HG03108 (cell line): ENCODE data around the gene SPC24.
"Not testable (repeated sequence)": the region's sequence is repeated elsewhere in the genome, so short reads cannot be mapped to it uniquely, and the experiment has no call there.

Source experiments
- ATAC-seq: cut with Tn5 transposase; IDR thresholded peaks from one replicate; pipeline ENCODE4 v1.9.1; 2021; ENCODE audit warnings: moderate library complexity; ENCODE audit not compliant: unreplicated experiment

SPC24 gene

GRCh38 chr19:11192957-11193939 lies 37.7 kb upstream of the SPC24 start:
- no peak for ATAC-seq

GRCh38 chr19:11191934-11192333 lies 36.4 kb upstream of the SPC24 start:
- ATAC-seq: no peak

DNA sequence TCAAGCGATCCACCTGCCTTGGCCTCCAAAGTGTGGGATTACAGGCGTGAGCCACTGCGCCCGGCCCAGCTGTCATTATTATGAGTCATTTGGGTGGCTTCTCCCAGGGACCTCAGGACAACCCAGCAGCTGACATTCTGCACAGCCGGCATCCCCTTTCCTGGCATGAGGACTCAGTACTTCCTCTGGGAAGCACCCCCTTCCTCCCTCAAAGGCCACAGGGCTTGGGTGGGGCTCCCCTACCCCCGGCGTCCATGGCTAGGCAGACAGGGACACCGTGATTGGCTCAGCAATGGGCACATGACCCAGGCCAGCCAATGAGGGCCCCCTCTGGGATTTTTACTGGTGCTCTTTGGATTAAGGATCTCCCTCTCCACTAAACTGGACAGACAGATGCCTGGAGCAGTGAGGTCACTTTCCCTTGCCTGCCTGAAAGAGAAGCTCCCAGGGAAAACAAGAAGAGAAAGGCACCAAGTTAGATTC lies 35.7 kb upstream of the SPC24 start:
- ATAC-seq: no peak

DNA sequence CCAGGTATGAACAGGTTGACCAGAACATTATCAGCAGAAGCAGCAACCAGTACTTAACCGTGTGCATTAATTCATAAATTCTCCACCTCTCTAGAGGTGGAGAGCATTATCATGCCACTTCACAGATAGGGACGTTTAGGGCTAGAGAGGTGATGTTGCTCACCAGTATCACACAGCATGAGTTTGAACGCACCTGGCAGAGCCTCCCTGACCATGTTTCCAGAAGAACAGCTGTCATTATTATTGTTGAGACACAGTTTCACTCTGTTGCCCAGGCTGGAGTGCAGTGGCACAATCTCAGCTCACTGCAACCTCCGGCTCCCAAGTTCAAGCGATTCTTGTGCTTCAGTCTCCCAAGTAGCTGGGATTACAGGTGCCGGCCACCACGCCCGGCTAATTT lies 34.9 kb upstream of the SPC24 start:
- no peak for ATAC-seq

DNA sequence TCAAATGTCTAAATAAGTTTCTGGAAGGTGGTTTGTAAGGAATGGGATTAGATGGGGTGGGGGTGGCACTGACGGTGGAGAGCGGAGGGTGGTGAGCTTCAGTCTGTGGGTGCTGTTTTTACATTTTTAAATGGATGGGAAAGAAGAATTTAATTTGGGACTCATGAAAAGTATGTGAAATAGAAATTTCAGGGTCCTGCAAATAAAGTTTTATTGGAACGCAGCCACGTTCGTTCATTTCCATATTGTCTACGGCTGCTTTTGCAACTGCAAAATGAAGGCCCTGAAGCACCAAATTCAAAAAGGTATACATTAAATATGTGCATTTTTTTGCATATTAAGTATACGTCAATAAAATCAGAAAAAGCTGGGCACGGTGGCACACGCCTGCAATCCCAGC lies 31.9 kb upstream of the SPC24 start:
- no peak for ATAC-seq

DNA sequence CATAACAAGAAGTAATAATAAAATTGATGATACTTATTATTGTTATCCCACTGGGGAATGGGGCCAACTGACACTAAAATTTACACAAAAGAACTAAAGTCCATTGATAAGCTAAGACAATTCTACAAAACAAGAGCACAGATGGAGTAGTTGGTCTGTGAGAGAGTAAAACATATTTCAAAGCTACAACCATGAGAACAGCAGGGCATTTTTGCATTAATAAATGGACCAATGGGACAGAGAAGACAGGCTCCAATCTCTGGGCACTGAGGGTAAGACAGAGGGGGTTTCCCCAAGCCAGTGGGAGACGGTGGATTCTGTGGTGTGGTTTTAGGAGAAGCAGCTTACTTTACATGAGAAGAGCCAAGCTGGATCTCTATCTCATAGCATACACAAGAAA lies 27.4 kb upstream of the SPC24 start:
- ATAC-seq: no peak

- no peak for ATAC-seq
Observed at GRCh38 chr19:11181488-11181887, 25.9 kb upstream of the SPC24 start.

- ATAC-seq: not testable (repeated sequence)
Observed at GRCh38 chr19:11180975-11181374, 25.4 kb upstream of the SPC24 start.

GRCh38 chr19:11180346-11180745 lies 24.8 kb upstream of the SPC24 start:
- no peak for ATAC-seq

GRCh38 chr19:11179716-11180297 lies 24.2 kb upstream of the SPC24 start:
- no peak for ATAC-seq

DNA sequence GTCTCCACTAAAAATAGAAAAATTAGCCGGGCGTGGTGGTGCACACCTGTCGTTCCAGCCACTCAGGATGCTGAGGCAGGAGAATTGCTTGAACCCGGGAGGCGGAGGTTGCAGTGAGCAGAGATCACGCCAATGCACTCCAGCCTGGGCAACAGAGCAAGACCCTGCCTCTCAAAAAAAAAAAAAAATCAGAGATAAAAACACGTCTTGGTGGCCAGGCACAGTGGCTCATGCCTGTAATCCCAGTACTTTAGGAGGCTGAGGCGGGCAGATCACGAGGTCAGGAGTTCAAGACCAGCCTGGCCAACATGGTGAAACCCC lies 23.5 kb upstream of the SPC24 start:
- ATAC-seq: not testable (repeated sequence)

DNA sequence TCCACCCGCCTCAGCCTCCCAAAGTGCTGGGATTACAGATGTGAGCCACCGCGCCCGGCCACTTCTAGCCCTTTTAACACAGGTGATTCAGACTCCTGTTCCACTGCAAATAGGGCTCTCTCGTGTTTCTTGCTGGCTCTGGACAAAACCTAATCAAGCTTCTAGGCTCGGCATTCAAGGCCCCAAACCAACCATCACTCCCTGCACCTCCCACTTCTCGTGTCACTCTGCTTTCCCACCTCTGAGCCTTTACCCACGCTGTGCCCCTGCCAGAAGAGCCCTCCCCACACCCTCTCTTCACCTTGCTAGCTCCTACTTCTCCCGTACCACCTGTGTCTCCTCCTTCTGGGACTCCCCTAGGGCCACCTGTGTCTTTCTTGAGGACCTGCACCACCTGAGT lies 22.0 kb upstream of the SPC24 start:
- ATAC-seq: no peak

DNA sequence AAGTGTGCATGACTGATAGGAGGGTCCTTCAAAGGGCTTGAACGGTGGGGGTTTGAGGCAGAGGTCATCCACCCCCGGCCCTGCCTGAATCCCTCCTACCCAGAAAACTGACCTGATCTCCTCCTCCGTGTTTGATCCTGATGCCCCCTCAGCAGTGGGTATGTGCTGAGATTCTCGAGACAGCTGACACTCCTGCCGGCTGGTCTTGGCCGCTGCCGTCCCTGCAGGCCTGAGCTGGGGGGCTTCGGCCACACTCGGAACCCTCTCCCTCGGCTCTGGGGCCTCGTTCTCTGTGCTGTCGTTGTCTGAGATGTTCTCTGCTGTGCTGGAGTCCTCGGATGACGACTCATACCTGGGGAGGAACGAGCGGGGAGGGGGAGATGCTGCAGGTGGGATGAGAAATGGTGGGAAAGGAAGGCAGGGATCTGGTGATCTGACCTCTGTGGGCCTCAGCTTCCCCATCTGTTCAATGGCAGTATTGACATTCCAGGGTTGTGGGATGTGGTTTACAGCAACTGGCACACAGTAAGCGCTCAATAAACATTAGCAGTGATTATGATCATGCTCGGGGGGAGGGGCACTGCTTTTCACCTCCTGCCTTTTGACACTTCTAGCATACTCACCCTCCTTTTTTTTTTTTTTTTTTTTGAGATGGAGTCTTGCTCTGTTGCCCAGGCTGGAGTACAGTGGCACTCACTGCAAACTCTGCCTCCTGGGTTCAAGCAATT lies 21.0 kb upstream of the SPC24 start:
- ATAC-seq: no peak

DNA sequence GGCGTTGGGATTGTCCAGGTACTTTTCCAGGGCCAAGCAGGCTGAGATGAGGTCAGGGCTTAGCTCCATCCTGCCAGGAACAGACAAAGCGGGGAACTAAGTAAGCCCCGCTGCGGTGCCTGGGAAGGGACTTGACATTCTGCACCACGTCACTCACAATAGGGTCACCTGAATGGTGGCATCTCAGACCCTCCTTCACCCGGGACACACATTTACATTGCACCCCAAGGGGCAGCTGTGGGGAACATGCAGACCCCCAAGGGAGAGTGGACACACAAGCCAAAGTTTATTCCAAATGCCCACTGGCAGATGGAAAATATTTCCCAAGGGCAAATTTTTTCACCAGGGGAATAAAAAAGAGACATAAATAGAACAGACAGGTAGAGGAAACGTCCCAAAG lies 20.3 kb upstream of the SPC24 start:
- no peak for ATAC-seq

- ATAC-seq: no peak
Observed at GRCh38 chr19:11174336-11174735, 18.8 kb upstream of the SPC24 start.

DNA sequence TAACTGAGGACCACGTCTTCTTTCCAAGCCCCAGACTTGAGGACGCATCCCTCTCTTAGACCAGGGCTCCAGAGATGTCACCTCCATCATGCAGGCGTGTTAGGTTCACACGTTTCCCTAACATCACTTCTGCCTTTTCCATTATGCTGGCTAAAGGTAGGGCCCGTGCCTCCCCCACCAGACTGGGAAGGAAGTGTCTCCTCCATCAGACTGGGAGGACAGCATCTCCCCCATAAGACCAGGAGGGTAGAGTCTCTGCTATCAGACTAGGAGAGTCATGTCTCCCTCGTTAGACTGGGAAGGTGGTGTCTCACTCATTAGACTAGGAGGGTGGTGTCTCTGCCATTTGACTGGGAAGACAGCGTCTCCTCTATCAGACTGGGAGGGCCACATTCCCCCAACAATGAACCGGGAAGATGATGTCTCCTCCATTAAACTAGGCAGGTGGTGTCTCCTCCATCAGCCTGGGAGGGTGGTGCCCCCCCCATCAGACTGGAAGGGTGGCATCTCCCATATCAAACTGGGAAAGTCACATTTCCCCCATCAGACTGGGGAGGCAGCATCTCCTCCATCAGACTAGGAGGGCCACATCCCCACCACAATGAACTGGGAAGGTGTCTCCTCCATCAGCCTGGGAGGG lies 18.1 kb upstream of the SPC24 start:
- no peak for ATAC-seq

DNA sequence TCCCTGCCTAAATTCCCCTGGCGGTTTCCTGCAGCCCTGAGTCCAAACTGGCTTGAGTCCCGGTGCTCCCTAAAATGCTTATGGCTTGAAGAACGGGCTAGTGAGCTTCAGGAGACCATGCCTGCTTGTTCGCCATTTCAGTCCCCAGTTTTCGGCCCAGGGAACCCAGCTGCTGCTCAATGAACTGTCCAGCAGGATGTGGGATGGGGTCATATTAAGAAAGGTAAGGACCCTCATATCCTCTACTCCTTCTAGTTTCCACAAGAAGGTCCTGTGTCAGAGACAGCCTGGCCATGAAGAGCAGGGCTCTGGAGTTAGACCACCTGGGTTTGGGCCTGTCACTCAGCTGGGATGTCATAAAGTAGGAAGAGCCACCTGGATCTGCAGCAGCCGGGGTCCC lies 17.0 kb upstream of the SPC24 start:
- ATAC-seq: no peak

DNA sequence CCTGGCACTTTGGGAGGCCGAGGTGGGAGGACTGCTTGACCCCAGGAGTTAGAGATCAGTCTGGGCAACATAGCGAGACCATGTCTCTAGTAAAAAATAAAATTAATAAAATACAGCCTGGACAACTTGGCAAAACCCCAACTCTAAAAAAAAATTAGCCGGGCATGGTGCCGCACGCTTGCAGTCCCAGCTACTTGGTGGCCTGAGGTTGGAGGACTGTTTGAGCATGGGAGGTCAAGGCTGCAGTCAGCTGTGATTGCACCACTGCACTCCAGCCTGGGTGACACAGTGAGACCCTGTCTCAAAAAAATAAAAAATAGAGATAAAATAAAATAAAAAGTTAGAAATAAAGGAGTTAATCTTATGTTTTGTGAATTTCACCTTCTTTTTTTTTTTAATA lies 15.6 kb upstream of the SPC24 start:
- no peak for ATAC-seq

DNA sequence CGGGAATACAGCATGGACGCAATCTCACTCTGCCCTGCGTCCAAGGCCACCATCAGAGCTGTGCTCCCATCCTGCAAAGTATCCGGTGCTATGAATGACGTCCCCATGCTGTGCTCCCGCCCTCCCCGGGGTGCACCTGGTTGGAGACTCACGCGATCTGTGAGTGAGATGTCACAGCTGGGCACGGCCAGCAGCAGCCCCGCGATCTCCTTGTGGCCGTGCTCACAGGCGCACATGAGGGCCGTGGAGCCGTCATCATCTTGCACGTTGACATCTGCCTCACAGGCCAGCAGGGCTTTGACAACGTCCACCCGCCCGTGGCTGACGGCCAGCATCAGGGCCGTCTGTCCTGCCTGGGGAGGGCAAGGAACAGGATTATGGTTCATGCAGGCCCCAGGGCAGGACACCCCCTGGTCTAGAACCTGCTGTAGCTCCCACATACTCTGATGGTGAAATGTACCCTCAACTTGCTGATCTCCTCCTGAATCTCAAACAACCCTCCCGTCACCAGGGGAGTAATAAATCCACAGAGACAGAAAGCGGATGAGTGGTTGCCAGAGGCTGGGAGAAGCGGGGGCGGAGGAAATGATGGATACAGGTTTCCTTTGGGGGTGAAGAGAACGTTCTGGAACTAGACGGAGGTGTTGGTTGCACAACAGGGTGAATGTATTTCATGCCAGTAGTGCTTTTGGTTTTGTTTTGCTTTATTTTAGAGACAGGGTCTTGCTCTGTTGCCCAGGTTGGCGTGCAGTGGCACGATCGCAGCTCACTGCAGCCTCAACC lies 14.5 kb upstream of the SPC24 start:
- no peak for ATAC-seq

DNA sequence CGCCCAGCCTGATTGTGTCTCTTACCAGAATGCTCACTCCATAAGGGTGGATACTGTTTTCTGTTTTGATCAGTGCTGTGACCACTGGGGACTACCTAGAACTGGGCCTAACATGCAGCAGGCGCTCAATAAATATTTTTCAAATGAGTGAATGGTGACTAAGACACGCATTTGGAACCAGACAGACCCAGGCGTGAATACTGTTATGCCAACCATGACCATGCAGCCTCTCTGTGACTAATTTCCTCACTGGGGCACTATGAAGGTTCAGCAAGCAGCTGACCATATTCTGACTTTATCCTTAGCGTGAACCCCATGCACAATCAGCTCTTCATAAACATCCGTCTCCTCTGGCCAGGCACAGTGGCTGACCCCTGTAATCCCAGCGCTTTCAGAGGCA lies 13.0 kb upstream of the SPC24 start:
- no peak for ATAC-seq
